SK-N-MC (cell line): ENCODE results near the gene ANK3.

ENCODE experiments used
- EZH2 ChIP-seq: fragments of 200-600 bp; sonication (generic); IDR thresholded peaks from one replicate; pipeline ENCODE4 v1.6.1; 2017; ENCODE audit warnings: antibody characterized with exemption
- POLR2AphosphoS5 ChIP-seq: IDR thresholded peaks from 2 replicates; pipeline ENCODE4 v1.6.1; 2012; ENCODE audit warnings: mild to moderate bottlenecking, low read depth, low read length, borderline replicate concordance

- TF ChIP-seq EZH2 (no peak), POLR2AphosphoS5 (no peak)
Measured at GRCh38 chr10:60390224-60390626, 550 bp upstream of the ANK3 start.
